Measurements from ENCODE around the gene THSD7B. TPM values are rescaled to one million over a fixed set of nuclear protein-coding genes. Genes with fewer than 3 reads are reported as not detected.

Gene THSD7B
- total RNA-seq, 4 donors from 2014 or later, result under 0.01 to 0.29 (median 0.03) TPM

- Histone ChIP-seq H3K27ac (replicated peaks in 1 of 4) (no peak overlapping the region), H3K36me3 (no peaks in the 10 kb centered on the region), H3K9me3 (no peaks in the 10 kb centered on the region), H3K4me3 (no peak overlapping the region), H3K27me3 (no peaks in the 10 kb centered on the region), H3K4me1 (no peaks in the 10 kb centered on the region)
- 77% methylated on average over 2 of the region's 2 CpGs for WGBS
- DNase-seq (ENCODE audit: extremely low spot score), result no peak
- TF ChIP-seq CTCF (IDR thresholded peaks at IDR 0.05) (no peak), POLR2A (IDR thresholded peaks at IDR 0.05; ENCODE audit: low read depth) (no peak), POLR2AphosphoS5 (IDR thresholded peaks at IDR 0.05) (no peak), EP300 (IDR thresholded peaks at IDR 0.05) (no peak)
- intact Hi-C loops (cut with DNase I), result no loop called here
These were observed 456.6 kb downstream of the THSD7B start for GRCh38 chr2:137221797-137222492.

- H3K36me3 ChIP-seq, result no peaks in the 10 kb centered on the region
- H3K4me1 ChIP-seq, result no peaks in the 10 kb centered on the region
- H3K4me3 ChIP-seq, result no peak overlapping the region
- WGBS, result 84% methylated on average over 5 of the region's 5 CpGs
- DNase-seq (ENCODE audit: extremely low spot score), result no peak
- TF ChIP-seq POLR2AphosphoS5 (IDR thresholded peaks at IDR 0.05) (no peak), POLR2A (IDR thresholded peaks at IDR 0.05; ENCODE audit: low read depth) (no peak)
- H3K27ac ChIP-seq (replicated peaks in 1 of 4), result no peak overlapping the region
- intact Hi-C loops (cut with DNase I), result no loop called here
- no peaks in the 10 kb centered on the region for H3K27me3 ChIP-seq
- H3K9me3 ChIP-seq, result no peaks in the 10 kb centered on the region
These were observed 458.4 kb downstream of the THSD7B start for GRCh38 chr2:137223722-137224121.

- Histone ChIP-seq H3K4me1 (no peaks in the 10 kb centered on the region), H3K27me3 (no peaks in the 10 kb centered on the region), H3K27ac (replicated peaks in 1 of 4) (no peak overlapping the region), H3K36me3 (no peaks in the 10 kb centered on the region), H3K9me3 (no peaks in the 10 kb centered on the region), H3K4me3 (no peak overlapping the region)
- TF ChIP-seq CTCF (IDR thresholded peaks at IDR 0.05), result no peak
- no peak for TF ChIP-seq POLR2AphosphoS5 (IDR thresholded peaks at IDR 0.05)
- no peak for TF ChIP-seq POLR2A (IDR thresholded peaks at IDR 0.05; ENCODE audit: low read depth)
- TF ChIP-seq EP300 (IDR thresholded peaks at IDR 0.05), result no peak
- 54% methylated on average over 4 of the region's 4 CpGs for WGBS
- DNase-seq (ENCODE audit: extremely low spot score), result no peak
- intact Hi-C loops (cut with DNase I), result no loop called here
These were observed 463.2 kb downstream of the THSD7B start for GRCh38 chr2:137228566-137228965.

- no peak for TF ChIP-seq CTCF (IDR thresholded peaks at IDR 0.05)
- TF ChIP-seq POLR2AphosphoS5 (IDR thresholded peaks at IDR 0.05), result no peak
- TF ChIP-seq POLR2A (IDR thresholded peaks at IDR 0.05; ENCODE audit: low read depth), result no peak
- no peak for TF ChIP-seq EP300 (IDR thresholded peaks at IDR 0.05)
- 84% methylated on average over 5 of the region's 5 CpGs for WGBS
- intact Hi-C loops (cut with DNase I), result no loop called here
These were observed 464.5 kb downstream of the THSD7B start for GRCh38 chr2:137229834-137230233.

GRCh38 chr2:137231628-137232027 lies 466.3 kb downstream of the THSD7B start:
- WGBS, result 88% methylated on average over 4 of the region's 4 CpGs
- intact Hi-C loops (cut with DNase I), result no loop called here
- TF ChIP-seq CTCF (IDR thresholded peaks at IDR 0.05) (no peak), POLR2AphosphoS5 (IDR thresholded peaks at IDR 0.05) (no peak), EP300 (IDR thresholded peaks at IDR 0.05) (no peak), POLR2A (IDR thresholded peaks at IDR 0.05; ENCODE audit: low read depth) (no peak)
- Histone ChIP-seq H3K9me3 (no peaks in the 10 kb centered on the region), H3K27ac (replicated peaks in 1 of 4) (no peak overlapping the region), H3K4me1 (no peaks in the 10 kb centered on the region), H3K4me3 (no peak overlapping the region), H3K36me3 (no peaks in the 10 kb centered on the region), H3K27me3 (no peaks in the 10 kb centered on the region)
- DNase-seq (ENCODE audit: extremely low spot score), result no peak

More at GRCh38 chr2:137229834-137230233, 464.5 kb downstream of the THSD7B start:
- DNase-seq (ENCODE audit: extremely low spot score), result no peak
- Histone ChIP-seq H3K4me1 (no peaks in the 10 kb centered on the region), H3K36me3 (no peaks in the 10 kb centered on the region), H3K27me3 (no peaks in the 10 kb centered on the region), H3K9me3 (no peaks in the 10 kb centered on the region), H3K27ac (replicated peaks in 1 of 4) (no peak overlapping the region), H3K4me3 (no peak overlapping the region)

Measured in esophagus muscularis mucosa (tissue), 4 donors.